NB4 (cell line): ENCODE data around the gene SNX32.
"Not testable (repeated sequence)": the region's sequence is repeated elsewhere in the genome, so short reads cannot be mapped to it uniquely, and the experiment has no call there.

Experiments used
- DNase-seq: peaks from one replicate; pipeline ENCODE4 v3.0.0; 2010; ENCODE audit warnings: low read depth
- H3K4me3 ChIP-seq: one replicate; pipeline ENCODE4 v1.5.1; 2011; ENCODE audit warnings: mild to moderate bottlenecking, low read depth, low read length, moderate library complexity
- CTCF ChIP-seq: IDR thresholded peaks from one replicate; pipeline ENCODE4 v1.5.1; 2012; ENCODE audit warnings: low read depth, low read length
- MAX ChIP-seq: IDR thresholded peaks from 2 replicates; pipeline ENCODE4 v1.6.1; 2011; ENCODE audit warnings: low read depth, low read length
- MYC ChIP-seq: IDR thresholded peaks from 2 replicates; pipeline ENCODE4 v1.6.1; 2011; ENCODE audit warnings: low read depth, low read length
- POLR2A ChIP-seq: IDR thresholded peaks from 2 replicates; pipeline ENCODE4 v1.6.1; 2011; ENCODE audit warnings: mild to moderate bottlenecking; ENCODE audit not compliant: insufficient read length; ENCODE audit errors: extremely low read depth

Gene SNX32

GRCh38 chr11:65887723-65888162 lies 54.0 kb downstream of the SNX32 start:
- peak overlapping the region; percentile 76 for H3K4me3 ChIP-seq
- DNase-seq: no peak
- TF ChIP-seq MAX (peak; percentile 36; the same call in 1 of the 2 replicates), MYC (no peak), CTCF (no peak), POLR2A (no peak)

- peak within 1 kb of the TSS; percentile 76 for H3K4me3 ChIP-seq
- TF ChIP-seq POLR2A (peak; percentile 88), MYC (peak; percentile 69), CTCF (peak; percentile 72), MAX (peak; percentile 68)
- DNase-seq: peak; percentile 99
These were observed 54.5 kb downstream of the SNX32 start, which contains the start of gene FIBP for GRCh38 chr11:65888163-65888814. TSS of gene FIBP (minus strand) at chr11:65888471. CDS start at chr11:65888418, 53 bp downstream.

GRCh38 chr11:65890324-65891218 lies 56.8 kb downstream of the SNX32 start, which contains the start of gene CCDC85B:
TSS of gene CCDC85B (plus strand) at chr11:65890673. CDS start at chr11:65890784, 111 bp downstream.
- H3K4me3 ChIP-seq: peak within 1 kb of the TSS; percentile 78
- DNase-seq: peak; percentile 98
- TF ChIP-seq CTCF (peak; percentile 3), MYC (peak; percentile 96), POLR2A (peak; percentile 99), MAX (peak; percentile 88)

GRCh38 chr11:65891219-65892136 lies 57.7 kb downstream of the SNX32 start:
- DNase-seq: peak; percentile 84
- peak overlapping the region; percentile 78 for H3K4me3 ChIP-seq
- TF ChIP-seq MAX (peak; percentile 47; the same call in 1 of the 2 replicates), POLR2A (peak; percentile 10), MYC (peak; percentile 78), CTCF (peak; percentile 53)

- DNase-seq: not testable (repeated sequence)
- H3K4me3 ChIP-seq: peak overlapping the region; percentile 78
These were observed 58.4 kb downstream of the SNX32 start for GRCh38 chr11:65892137-65892540.
